Epithelial cell of proximal tubule (primary cell): ENCODE results near the gene TAF11. TPM values are rescaled to one million over a fixed set of nuclear protein-coding genes. Genes with fewer than 3 reads are reported as not detected.
"Not testable (repeated sequence)": the region's sequence is repeated elsewhere in the genome, so short reads cannot be mapped to it uniquely, and the experiment has no call there.

ENCODE experiments used
- DNase-seq: peaks from one replicate; pipeline ENCODE4 v3.0.0-alpha.2; 2011; ENCODE audit warnings: low read depth
- H3K4me3 ChIP-seq: 2 replicates; pipeline ENCODE4 v1.5.1; 2011; ENCODE audit warnings: low read depth, mild to moderate bottlenecking, low read length
- total RNA-seq: library from RNA; depleted of rRNA; stranded (reverse); fragments of >200 nt; gene quantifications from 2 replicates; pipeline ENCODE4 v1.2.3, GENCODE V29; 2015
- TF ChIP-seq, protein P1 (sequence below): conservative IDR thresholded peaks from 2 replicates; pipeline ENCODE4 v1.5.1; 2012; ENCODE audit warnings: low read depth, mild to moderate bottlenecking, low read length

Gene TAF11, protein sequence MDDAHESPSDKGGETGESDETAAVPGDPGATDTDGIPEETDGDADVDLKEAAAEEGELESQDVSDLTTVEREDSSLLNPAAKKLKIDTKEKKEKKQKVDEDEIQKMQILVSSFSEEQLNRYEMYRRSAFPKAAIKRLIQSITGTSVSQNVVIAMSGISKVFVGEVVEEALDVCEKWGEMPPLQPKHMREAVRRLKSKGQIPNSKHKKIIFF
- total RNA-seq = 21.7 and 28.1 TPM in 2 replicates

DNA sequence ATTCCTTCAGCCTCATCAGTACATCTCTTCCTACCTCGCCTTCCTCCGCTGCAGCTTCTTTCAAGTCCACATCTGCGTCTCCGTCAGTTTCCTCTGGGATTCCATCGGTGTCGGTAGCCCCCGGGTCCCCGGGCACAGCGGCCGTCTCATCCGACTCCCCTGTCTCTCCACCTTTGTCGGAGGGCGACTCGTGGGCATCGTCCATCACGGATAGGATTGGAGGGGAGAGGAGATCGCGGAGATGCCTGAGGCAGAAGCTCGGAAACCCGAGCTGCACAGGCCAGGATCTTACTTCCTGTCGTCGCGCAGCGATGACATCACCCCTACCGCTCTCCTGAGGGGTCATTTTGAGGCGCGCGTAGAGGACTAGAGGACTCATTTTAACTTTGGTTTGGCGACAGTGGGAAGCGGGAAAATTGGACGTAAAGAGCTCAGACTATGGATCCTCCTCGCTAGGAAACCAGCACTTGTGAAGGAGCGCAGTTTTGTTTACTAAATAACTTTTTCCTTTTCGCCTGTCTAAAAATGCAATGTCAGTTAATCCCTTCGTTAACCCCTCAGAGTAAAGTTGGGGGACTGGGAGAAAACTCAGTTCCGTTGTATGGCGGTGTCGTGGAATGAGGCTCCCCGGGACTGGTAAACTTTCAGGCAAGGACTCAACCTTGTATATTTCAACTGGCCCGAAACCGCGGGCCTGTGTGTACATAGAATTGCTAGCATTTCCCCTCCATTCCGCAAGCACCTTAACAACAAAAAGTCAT lies at the start of gene TAF11:
TAF11 (minus strand) TSS at position 290 of the 761 bp plus-strand sequence; CDS start at position 205, 85 bp downstream.
- TF ChIP-seq, protein P1, sequence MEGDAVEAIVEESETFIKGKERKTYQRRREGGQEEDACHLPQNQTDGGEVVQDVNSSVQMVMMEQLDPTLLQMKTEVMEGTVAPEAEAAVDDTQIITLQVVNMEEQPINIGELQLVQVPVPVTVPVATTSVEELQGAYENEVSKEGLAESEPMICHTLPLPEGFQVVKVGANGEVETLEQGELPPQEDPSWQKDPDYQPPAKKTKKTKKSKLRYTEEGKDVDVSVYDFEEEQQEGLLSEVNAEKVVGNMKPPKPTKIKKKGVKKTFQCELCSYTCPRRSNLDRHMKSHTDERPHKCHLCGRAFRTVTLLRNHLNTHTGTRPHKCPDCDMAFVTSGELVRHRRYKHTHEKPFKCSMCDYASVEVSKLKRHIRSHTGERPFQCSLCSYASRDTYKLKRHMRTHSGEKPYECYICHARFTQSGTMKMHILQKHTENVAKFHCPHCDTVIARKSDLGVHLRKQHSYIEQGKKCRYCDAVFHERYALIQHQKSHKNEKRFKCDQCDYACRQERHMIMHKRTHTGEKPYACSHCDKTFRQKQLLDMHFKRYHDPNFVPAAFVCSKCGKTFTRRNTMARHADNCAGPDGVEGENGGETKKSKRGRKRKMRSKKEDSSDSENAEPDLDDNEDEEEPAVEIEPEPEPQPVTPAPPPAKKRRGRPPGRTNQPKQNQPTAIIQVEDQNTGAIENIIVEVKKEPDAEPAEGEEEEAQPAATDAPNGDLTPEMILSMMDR = no peak
- DNase-seq = peak; percentile 62
- H3K4me3 ChIP-seq = peak within 1 kb of the TSS; percentile 81

DNA sequence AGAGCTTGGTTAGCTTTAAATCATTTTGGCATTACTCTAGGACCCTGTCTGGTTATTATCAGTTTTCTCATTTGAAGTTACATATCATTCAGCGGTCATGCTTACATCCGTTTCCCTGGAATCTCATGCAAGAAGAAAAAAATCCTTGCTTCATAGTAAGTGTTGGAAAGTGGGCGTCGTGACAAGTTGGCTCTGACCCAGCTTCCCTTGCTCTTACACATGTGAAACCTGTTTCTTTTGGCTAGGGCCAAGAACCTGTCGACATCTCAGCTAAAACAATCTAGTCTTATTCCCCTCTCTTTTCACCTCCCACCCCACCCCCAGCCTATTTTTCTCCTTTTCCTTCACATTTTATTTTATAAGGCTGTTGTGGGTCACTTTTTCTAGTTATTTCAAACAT lies 46.7 kb upstream of the TAF11 start:
- no peak overlapping the region for H3K4me3 ChIP-seq
- DNase-seq = no peak
- TF ChIP-seq, protein P1 = no peak

DNA sequence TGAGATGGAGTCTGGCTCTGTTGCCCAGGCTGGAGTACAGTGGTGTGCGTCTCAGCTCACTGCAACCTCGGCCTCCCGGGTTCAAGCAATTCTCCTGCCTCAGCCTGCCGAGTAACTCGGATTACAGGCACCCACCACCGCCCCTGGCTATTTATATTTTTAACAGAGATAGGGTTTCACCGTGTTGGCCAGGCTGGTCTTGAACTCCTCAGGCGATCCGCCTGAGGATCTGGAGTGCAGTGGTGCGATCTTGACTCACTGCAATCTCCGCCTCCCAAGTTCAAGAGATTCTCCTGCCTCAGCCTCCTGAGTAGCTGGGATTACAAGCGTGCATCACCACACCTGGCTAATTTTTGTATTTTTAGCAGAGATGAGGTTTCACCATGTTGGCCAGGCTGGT lies 44.4 kb upstream of the TAF11 start:
- not testable (repeated sequence) for H3K4me3 ChIP-seq, DNase-seq

DNA sequence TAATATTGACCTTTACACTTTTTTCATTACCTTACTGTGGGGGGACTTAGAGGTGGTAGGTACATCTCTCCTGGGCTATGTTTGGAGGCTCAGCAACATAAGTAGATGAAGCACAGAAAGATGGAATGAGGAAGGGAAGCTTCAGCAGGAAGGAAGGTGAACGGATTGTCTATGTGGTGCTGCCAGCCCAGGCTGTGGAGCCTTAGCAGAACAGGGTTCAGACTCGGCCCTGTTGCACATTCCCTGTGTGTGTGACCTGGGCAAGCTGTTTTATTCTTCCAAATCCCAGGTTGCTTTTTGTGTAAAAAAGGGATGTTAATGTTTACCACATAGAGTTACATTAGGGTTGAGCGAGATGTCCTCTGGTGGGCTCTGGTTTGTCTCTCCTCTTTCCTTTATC lies 42.4 kb upstream of the TAF11 start:
- no peak for DNase-seq
- H3K4me3 ChIP-seq = no peak overlapping the region
- TF ChIP-seq, protein P1 = no peak

DNA sequence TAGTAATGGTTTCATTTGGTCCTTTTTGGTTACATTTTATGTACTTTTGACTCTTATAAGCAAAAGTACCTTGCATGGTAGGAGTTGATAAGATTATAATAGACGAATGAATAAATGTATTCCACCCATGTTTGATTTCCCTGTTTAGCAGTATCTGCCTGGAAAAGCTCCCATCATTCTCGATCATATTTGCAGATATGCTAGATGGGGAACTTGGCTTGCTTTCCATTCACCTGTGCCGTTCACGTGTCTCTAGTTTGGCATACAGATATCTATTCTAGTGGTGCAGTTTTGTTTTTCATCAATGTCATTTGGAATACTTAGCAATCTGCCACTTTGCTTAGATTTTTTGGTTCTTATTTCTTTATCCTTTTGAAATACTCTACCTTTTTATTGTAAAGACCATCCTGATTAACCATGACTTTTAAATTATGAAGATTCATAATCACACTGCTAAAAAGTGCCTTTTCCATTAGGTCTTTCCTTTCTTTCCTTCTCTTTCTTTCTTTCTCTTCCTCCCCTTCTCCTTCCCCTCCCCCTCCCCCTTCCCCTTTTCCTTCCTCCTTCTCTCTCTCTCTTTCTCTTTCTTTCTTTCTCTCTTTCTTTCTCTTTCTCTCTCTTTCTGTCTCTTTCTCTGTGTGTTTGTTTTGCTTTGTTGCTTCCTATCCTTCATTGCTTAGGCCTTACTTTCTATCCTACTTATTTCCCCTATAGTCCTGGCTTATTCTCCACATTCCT lies 41.6 kb upstream of the TAF11 start:
- TF ChIP-seq, protein P1 = no peak
- no peak for DNase-seq
- no peak overlapping the region for H3K4me3 ChIP-seq

DNA sequence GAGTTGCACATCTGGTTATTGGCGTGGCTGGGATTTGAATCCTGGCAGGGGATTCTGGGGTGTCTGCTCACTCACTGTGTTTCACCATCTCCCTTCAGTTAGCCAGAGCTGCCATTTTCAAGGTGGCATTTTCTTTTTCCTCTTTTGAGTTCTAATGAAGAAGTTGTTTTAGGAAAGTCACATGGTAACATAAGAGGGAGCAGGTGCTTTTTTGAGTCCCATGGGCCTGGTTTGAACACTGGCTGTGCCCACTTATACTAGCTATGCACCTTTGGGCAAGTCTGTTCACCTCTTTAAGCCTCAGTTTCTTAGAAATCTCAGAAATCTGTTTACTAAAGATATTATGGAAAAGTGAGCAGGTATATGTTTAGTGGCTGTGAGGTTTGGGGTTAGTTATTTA lies 40.9 kb upstream of the TAF11 start:
- DNase-seq = no peak
- H3K4me3 ChIP-seq = no peak overlapping the region
- TF ChIP-seq, protein P1 = no peak

DNA sequence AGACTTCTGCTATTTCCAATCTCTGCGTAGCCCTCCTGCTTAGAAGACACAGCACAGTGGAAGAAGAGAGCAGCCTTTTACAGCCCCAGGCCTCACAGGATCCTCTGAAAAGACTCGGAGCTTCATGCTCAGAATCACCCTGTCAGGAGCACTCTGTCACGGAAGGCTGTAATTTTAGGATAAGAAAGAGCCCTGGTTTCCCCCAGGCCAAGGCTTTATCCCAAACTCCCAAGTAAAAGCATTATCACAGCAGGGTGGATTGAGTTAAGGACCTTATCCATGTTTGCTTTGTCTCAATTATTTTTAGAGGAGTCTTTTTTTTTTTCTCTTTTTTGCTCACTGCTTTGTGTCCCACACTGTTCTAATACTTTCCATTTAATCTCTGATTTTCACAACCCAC lies 40.4 kb upstream of the TAF11 start:
- DNase-seq = no peak
- TF ChIP-seq, protein P1 = no peak
- no peak overlapping the region for H3K4me3 ChIP-seq
